ENCODE results near the gene ARHGEF10L. TPM values are rescaled to one million over a fixed set of nuclear protein-coding genes. Genes with fewer than 3 reads are reported as not detected.
A peak's percentile ranks its signal among the peaks of the same experiment; 100 is the strongest.

ARHGEF10L gene
- total RNA-seq, 1 donor from 2014 or later: 3.1 TPM

DNA sequence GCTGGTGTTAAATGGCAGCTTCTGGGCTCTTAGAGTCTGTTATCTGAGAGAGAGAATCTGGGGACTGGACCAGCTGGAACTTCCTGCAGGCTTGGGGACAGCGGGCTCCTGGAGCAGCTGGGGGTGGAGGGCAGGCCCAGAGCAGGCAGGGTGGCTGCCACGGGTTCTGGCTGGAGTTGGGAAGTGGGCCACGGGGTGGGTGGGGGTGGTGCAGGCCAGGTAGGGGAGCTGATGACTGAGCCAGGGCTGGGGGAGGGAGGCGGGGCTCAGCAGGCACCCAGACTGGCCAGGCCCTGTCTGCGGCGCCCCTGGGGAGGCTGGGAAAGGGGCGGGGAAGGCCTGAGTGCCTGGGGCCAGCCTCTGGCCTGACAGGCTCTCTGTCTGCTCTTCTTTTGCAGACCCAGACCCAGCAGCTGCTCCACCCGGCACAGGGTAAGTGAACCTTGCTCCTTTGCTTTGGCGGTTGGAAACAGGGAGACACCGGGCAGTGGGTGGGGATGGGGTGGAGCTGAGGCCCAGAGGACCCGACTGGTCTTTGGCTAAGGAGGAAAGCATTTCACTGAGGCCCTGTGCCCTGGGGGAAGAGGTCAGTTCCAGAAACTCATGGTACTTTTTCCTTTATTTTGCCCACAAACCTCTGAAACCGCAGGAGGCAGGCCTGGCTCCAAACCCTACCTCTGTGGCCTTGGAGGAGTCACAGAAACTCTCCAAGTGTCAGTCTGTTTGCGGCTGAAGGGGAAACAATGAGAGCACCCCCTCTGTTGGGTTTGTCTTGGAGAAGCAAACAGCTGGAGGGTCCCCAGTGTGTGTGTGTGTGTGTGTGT is 48.8 kb downstream of the ARHGEF10L start:
- H3K9me3 Mint-ChIP-seq (ENCODE audit: unreplicated experiment): no peaks in the 10 kb centered on the region
- H3K27ac Mint-ChIP-seq (ENCODE audit: unreplicated experiment): peak overlapping the region; percentile 72
- no peak for DNase-seq (ENCODE audit: low spot score)
- H3K36me3 Mint-ChIP-seq (ENCODE audit: low read depth, unreplicated experiment): no peaks in the 10 kb centered on the region
- no peak overlapping the region for H3K4me3 Mint-ChIP-seq (ENCODE audit: unreplicated experiment)
- peaks cover 4% of the 10 kb centered on the region for H3K27me3 Mint-ChIP-seq (ENCODE audit: unreplicated experiment)
- H3K4me1 Mint-ChIP-seq (ENCODE audit: unreplicated experiment): peaks cover 15% of the 10 kb centered on the region
- TF ChIP-seq, protein P1, sequence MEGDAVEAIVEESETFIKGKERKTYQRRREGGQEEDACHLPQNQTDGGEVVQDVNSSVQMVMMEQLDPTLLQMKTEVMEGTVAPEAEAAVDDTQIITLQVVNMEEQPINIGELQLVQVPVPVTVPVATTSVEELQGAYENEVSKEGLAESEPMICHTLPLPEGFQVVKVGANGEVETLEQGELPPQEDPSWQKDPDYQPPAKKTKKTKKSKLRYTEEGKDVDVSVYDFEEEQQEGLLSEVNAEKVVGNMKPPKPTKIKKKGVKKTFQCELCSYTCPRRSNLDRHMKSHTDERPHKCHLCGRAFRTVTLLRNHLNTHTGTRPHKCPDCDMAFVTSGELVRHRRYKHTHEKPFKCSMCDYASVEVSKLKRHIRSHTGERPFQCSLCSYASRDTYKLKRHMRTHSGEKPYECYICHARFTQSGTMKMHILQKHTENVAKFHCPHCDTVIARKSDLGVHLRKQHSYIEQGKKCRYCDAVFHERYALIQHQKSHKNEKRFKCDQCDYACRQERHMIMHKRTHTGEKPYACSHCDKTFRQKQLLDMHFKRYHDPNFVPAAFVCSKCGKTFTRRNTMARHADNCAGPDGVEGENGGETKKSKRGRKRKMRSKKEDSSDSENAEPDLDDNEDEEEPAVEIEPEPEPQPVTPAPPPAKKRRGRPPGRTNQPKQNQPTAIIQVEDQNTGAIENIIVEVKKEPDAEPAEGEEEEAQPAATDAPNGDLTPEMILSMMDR (IDR thresholded peaks at IDR 0.05; ENCODE audit: unreplicated experiment): no peak

DNA sequence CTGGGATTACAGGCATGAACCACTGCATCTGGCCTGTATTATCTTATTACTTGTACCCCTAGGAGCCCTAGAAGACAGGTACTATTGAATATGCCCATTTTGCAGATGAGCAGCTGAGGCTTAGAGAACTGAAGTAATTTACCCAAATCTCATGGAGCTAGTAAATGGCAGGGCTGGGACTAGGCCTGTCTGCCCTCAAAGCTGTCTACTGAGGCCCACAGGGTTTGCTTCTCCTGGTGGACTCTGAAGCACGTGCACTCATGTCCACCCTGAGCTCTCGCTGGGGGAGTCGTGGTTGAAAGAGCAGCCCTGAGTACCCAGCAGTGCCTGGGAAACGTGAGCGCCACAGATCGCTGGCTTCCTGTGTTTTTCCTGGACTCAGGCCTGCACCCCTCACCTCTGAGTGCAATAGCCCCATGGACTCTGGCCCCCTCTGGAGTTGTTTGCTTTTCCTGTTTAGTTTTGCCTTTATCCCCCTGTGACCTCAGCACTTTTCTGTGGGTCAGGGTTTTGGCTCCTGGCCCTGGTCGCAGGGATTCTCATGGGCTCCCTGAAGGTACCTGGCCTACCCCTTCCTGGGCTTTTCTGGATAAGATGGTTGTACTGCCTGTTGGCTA is 52.4 kb downstream of the ARHGEF10L start:
- no peak overlapping the region for H3K27ac Mint-ChIP-seq (ENCODE audit: unreplicated experiment)
- H3K27me3 Mint-ChIP-seq (ENCODE audit: unreplicated experiment): peaks cover 11% of the 10 kb centered on the region
- no peak for DNase-seq (ENCODE audit: low spot score)
- no peaks in the 10 kb centered on the region for H3K9me3 Mint-ChIP-seq (ENCODE audit: unreplicated experiment)
- TF ChIP-seq, protein P1 (IDR thresholded peaks at IDR 0.05; ENCODE audit: unreplicated experiment): no peak
- H3K4me3 Mint-ChIP-seq (ENCODE audit: unreplicated experiment): no peak overlapping the region
- H3K4me1 Mint-ChIP-seq (ENCODE audit: unreplicated experiment): peaks cover 9% of the 10 kb centered on the region
- H3K36me3 Mint-ChIP-seq (ENCODE audit: low read depth, unreplicated experiment): no peaks in the 10 kb centered on the region

DNA sequence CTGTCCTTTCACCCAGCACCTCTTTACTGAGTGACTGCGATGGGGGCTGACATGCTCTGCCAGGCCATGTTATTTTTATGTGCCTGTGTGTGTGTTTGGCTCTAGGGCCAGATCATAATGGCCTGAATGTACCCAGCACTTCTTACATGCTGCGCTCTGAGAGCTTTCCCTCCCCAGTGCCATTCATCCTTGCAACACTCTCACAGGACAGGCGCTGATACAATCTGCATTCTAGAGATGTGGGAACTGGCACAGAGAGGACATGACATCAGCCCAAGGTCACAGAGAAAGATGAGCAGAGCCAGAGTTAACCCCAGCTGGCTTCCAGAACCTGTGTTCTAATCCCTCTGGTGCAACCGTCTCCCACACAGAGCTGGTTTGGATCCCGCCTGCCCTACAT is 54.5 kb downstream of the ARHGEF10L start:
- Mint-ChIP-seq H3K9me3 (ENCODE audit: unreplicated experiment) (no peaks in the 10 kb centered on the region), H3K4me1 (ENCODE audit: unreplicated experiment) (peaks cover 5% of the 10 kb centered on the region), H3K27me3 (ENCODE audit: unreplicated experiment) (peaks cover 7% of the 10 kb centered on the region), H3K4me3 (ENCODE audit: unreplicated experiment) (no peak overlapping the region), H3K36me3 (ENCODE audit: low read depth, unreplicated experiment) (no peaks in the 10 kb centered on the region), H3K27ac (ENCODE audit: unreplicated experiment) (no peak overlapping the region)
- no peak for DNase-seq (ENCODE audit: low spot score)
- TF ChIP-seq, protein P1 (IDR thresholded peaks at IDR 0.05; ENCODE audit: unreplicated experiment): no peak

DNA sequence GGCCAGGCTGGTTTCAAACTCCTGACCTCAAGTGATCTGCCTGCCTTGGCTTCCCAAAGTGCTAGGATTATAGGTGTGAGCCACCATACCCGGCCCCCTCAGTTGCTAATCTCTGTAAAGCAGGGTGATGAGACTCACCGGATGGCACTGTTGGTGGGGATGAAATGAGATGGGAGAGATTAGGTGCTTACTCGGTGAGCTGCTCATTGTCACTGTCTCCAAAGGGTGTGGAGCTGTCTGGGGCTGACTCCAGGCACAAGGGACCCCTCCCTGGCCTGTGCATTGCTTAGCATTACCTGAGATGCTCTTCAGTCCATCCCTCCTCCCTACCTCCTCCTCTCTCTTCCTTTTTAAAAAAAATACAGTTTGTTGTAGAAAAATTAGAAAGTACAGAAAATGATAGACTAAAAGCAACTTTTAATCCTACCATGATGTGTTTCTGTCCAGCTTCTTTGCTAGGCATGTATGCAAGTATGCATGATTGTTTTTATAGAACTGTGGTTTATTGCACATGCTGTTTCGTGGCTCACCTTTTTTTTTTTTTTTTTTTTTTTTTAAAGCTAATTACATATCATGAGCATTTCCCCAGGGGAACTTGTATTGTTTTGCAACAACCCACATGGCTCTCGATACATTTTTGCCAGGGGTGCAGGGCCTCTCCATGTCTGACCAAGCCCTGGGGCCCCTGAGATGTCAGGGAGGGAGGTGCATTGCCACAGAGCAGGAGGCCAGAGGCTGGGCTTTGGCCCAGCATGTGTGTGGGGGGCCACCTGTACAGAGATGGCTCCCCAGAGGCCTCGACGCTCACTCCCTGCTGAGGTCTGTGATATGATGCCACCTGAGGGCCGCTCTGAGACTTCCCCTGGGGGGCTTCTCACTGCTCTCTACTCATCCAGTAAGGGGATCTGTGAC is 55.4 kb downstream of the ARHGEF10L start:
- Mint-ChIP-seq H3K27ac (ENCODE audit: unreplicated experiment) (no peak overlapping the region), H3K36me3 (ENCODE audit: low read depth, unreplicated experiment) (no peaks in the 10 kb centered on the region), H3K9me3 (ENCODE audit: unreplicated experiment) (no peaks in the 10 kb centered on the region), H3K4me1 (ENCODE audit: unreplicated experiment) (peaks cover 5% of the 10 kb centered on the region), H3K4me3 (ENCODE audit: unreplicated experiment) (no peak overlapping the region), H3K27me3 (ENCODE audit: unreplicated experiment) (peaks cover 7% of the 10 kb centered on the region)
- TF ChIP-seq, protein P1 (IDR thresholded peaks at IDR 0.05; ENCODE audit: unreplicated experiment): no peak
- DNase-seq (ENCODE audit: low spot score): no peak
